ENCODE measurements around the gene GPR45. TPM values are rescaled to one million over a fixed set of nuclear protein-coding genes. Genes with fewer than 3 reads are reported as not detected.

GPR45 gene
- total and polyA plus RNA-seq, 8 donors = 0.17 TPM; not detected in 7

DNA sequence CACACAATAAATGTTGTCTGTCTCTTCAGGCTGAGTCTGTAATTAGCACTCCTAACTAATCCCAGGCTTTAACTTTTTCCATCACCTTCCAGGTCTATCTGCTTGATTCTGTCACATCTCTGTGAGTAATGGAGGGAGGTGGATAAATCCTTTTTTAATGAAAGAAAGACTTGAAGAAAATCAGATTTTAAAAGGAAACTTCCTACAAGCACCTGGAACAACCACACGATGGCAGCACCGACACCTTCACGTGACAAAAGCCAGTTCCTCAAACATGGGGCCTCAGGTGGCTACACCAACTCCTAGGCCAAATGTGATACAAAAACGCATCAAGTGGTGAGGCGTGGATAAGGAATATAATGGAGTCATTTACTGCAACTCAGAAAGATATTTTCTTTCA, 46.1 kb downstream of the GPR45 start:
- H3K4me3 ChIP-seq = no peak overlapping the region
- TF ChIP-seq, protein P1, sequence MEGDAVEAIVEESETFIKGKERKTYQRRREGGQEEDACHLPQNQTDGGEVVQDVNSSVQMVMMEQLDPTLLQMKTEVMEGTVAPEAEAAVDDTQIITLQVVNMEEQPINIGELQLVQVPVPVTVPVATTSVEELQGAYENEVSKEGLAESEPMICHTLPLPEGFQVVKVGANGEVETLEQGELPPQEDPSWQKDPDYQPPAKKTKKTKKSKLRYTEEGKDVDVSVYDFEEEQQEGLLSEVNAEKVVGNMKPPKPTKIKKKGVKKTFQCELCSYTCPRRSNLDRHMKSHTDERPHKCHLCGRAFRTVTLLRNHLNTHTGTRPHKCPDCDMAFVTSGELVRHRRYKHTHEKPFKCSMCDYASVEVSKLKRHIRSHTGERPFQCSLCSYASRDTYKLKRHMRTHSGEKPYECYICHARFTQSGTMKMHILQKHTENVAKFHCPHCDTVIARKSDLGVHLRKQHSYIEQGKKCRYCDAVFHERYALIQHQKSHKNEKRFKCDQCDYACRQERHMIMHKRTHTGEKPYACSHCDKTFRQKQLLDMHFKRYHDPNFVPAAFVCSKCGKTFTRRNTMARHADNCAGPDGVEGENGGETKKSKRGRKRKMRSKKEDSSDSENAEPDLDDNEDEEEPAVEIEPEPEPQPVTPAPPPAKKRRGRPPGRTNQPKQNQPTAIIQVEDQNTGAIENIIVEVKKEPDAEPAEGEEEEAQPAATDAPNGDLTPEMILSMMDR (IDR thresholded peaks at IDR 0.05) = peak in 1 of 2 donors; percentile 18

DNA sequence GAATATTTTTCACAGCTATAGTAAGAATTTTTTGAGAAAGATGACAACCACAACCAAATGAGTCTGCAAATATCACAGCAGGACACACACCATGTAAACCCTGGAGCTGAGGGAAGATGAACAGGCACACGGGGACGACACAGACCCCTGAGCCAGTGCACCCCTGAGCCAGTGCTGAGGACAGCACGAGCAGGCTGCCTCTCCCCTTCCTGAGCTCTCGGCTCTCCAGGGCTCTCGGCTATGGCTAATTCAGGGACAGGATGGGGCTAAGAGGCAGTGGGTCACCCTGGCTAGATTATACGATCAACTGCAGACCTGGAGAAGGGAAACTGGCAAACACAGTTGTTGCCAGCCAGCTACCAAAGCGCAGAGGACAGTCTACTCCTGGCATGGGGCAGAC, 46.6 kb downstream of the GPR45 start:
- H3K4me3 ChIP-seq = no peak overlapping the region
- DNase-seq (no peak), ATAC-seq (no peak)
- no peaks in the 10 kb centered on the region for H3K9me3 ChIP-seq
- intact Hi-C loops (cut with DNase I) = no loop called here
- H3K4me1 ChIP-seq = no peaks in the 10 kb centered on the region
- peaks cover 0 to 81% of the 10 kb centered on the region in 2 donors for H3K36me3 ChIP-seq
- no peak overlapping the region for H3K27ac ChIP-seq
- no peaks in the 10 kb centered on the region for H3K27me3 ChIP-seq
- TF ChIP-seq, protein P1 (IDR thresholded peaks at IDR 0.05) = no peak

More for the DNA sequence above, 46.1 kb downstream of the GPR45 start:
- ATAC-seq (no peak), DNase-seq (no peak)
- H3K4me1 ChIP-seq = no peaks in the 10 kb centered on the region
- no peak overlapping the region for H3K27ac ChIP-seq
- H3K36me3 ChIP-seq = peaks cover 0 to 81% of the 10 kb centered on the region in 2 donors
- intact Hi-C loops (cut with DNase I) = no loop called here
- no peaks in the 10 kb centered on the region for H3K9me3 ChIP-seq
- H3K27me3 ChIP-seq = no peaks in the 10 kb centered on the region

DNA sequence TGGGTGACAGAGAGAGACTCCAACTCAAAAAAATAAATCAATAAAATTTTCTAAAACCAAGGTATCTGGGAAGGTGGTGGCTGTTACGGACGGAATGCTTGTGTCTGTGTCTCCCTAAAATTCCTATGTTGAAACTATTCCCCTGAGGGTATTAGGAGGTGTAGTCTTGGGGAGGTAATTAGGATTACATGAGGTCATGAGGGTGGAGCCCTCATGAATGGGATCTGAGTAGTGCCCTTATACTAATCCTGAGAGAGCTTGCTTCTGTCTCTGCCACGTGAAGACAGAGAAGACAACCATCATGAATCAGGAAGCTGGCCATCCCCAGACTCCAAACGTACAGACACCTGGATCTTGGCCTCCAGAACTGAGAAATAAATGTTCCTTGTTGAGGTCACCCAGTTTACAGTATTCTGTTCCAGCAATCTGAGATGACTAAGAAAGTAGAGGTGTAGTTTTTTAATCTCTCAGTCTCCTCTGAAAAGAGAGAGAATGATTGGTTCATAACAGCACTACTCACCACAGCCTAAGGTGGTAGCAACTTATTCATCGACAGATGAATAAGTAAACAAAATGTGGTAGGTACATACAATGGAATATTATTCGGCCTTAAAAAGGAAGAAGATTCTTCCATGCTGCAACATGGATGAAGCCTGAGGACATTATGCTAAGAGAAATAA, 49.6 kb downstream of the GPR45 start:
- Histone ChIP-seq H3K4me1 (no peaks in the 10 kb centered on the region), H3K9me3 (no peaks in the 10 kb centered on the region), H3K27me3 (no peaks in the 10 kb centered on the region), H3K36me3 (peaks cover 0 to 81% of the 10 kb centered on the region in 2 donors), H3K27ac (no peak overlapping the region), H3K4me3 (no peak overlapping the region)
- DNase-seq = no peak
- intact Hi-C loops (cut with DNase I) = no loop called here
- TF ChIP-seq, protein P1 (IDR thresholded peaks at IDR 0.05) = no peak
- ATAC-seq = no peak

DNA sequence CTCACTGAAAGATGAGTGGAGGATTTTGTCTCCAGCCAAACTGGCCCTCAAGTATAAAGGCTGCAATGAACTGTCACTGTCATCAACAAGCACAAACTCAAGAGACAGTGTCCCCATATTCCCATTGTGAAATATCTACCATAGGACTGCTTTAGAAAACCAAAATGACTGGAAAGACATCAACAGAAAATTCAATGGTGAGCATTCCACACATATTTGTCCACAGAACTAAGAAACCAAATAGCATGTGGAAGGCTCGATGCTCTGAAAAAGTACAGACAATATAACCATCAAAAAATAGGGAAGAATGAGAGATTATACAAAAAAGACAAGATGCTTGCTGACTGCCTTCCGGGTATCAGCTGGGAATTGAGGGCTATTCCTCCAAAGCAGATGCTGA, 50.4 kb downstream of the GPR45 start:
- DNase-seq (no peak), ATAC-seq (no peak)
- no peak overlapping the region for H3K27ac ChIP-seq
- TF ChIP-seq, protein P1 (IDR thresholded peaks at IDR 0.05) = no peak
- H3K4me1 ChIP-seq = no peaks in the 10 kb centered on the region
- H3K4me3 ChIP-seq = no peak overlapping the region
- intact Hi-C loops (cut with DNase I) = no loop called here
- H3K27me3 ChIP-seq = no peaks in the 10 kb centered on the region
- H3K36me3 ChIP-seq = peaks cover 0 to 81% of the 10 kb centered on the region in 2 donors
- no peaks in the 10 kb centered on the region for H3K9me3 ChIP-seq

Other genes with a start within 250 kb of the GPR45 start
- gene MRPS9, start 203.7 kb upstream of the GPR45 start, total RNA-seq = 10 to 100 TPM; 14.3 to 16.9 TPM
- gene MRPS9, start 203.7 kb upstream of the GPR45 start, polyA plus RNA-seq (ENCODE audit: insufficient read length in 6 of 6) = 10 to 100 TPM; 36.9 to 45.0 (median 40.9) TPM
- 10 to 100 TPM; 16.6 to 23.3 TPM for gene TGFBRAP1, start 88.0 kb downstream of the GPR45 start, total RNA-seq
- 10 to 100 TPM; 14.2 to 16.1 (median 14.8) TPM for gene TGFBRAP1, start 88.0 kb downstream of the GPR45 start, polyA plus RNA-seq (ENCODE audit: insufficient read length in 6 of 6)
- 10 to 100 TPM; 15.7 TPM for gene C2orf49, start 95.8 kb downstream of the GPR45 start, total RNA-seq
- gene C2orf49, start 95.8 kb downstream of the GPR45 start, polyA plus RNA-seq (ENCODE audit: insufficient read length in 6 of 6) = 10 to 100 TPM; 25.0 to 29.8 (median 26.1) TPM
- gene FHL2, start 157.3 kb downstream of the GPR45 start, total RNA-seq = 10 to 100 TPM; 11.4 to 30.1 TPM
- 1 to 10 TPM; 5.0 to 6.8 (median 6.3) TPM for gene FHL2, start 157.3 kb downstream of the GPR45 start, polyA plus RNA-seq (ENCODE audit: insufficient read length in 6 of 6)